ENCODE measurements around the gene KHDRBS2.

KHDRBS2 gene

GRCh38 chr6:61953851-61954250, 332.2 kb downstream of the KHDRBS2 start:
- TF ChIP-seq SP1 (IDR thresholded peaks at IDR 0.05) (no peak), BHLHE40 (IDR thresholded peaks at IDR 0.05; ENCODE audit: borderline replicate concordance) (no peak), CTBP1 (IDR thresholded peaks at IDR 0.05; ENCODE audit: borderline replicate concordance) (no peak), PKNOX1 (IDR thresholded peaks at IDR 0.05) (no peak), ZNF384 (IDR thresholded peaks at IDR 0.05) (no peak)
- CTCF ChIA-PET = no interaction called here
- POLR2A ChIA-PET = no interaction called here
- DNase-seq (ENCODE audit: extremely low spot score) = no peak

GRCh38 chr6:61951586-61951985, 334.4 kb downstream of the KHDRBS2 start:
- TF ChIP-seq CTBP1 (IDR thresholded peaks at IDR 0.05; ENCODE audit: borderline replicate concordance) (no peak), FOXM1 (IDR thresholded peaks at IDR 0.05; ENCODE audit: borderline replicate concordance) (no peak), SP1 (IDR thresholded peaks at IDR 0.05) (no peak), ELF4 (IDR thresholded peaks at IDR 0.05) (no peak), SUZ12 (IDR thresholded peaks at IDR 0.05) (no peak), ZNF384 (IDR thresholded peaks at IDR 0.05) (no peak), ARNT (IDR thresholded peaks at IDR 0.05) (no peak), L3MBTL2 (conservative IDR thresholded peaks at IDR 0.05) (no peak)
- CTCF ChIA-PET = no interaction called here
- DNase-seq (ENCODE audit: extremely low spot score) = no peak
- POLR2A ChIA-PET = no interaction called here

- ChIA-PET POLR2A (no interaction called here), CTCF (no interaction called here)
- DNase-seq (ENCODE audit: extremely low spot score) = no peak
- TF ChIP-seq ZNF384 (IDR thresholded peaks at IDR 0.05) (no peak), BHLHE40 (IDR thresholded peaks at IDR 0.05; ENCODE audit: borderline replicate concordance) (no peak), PKNOX1 (IDR thresholded peaks at IDR 0.05) (no peak), L3MBTL2 (conservative IDR thresholded peaks at IDR 0.05) (no peak), HDGF (IDR thresholded peaks at IDR 0.05; ENCODE audit: borderline replicate concordance) (no peak), CTBP1 (IDR thresholded peaks at IDR 0.05; ENCODE audit: borderline replicate concordance) (no peak), FOXM1 (IDR thresholded peaks at IDR 0.05; ENCODE audit: borderline replicate concordance) (no peak), LEF1 (IDR thresholded peaks at IDR 0.05; ENCODE audit: borderline replicate concordance) (no peak), TARDBP (IDR thresholded peaks at IDR 0.05) (no peak)
Measured at GRCh38 chr6:61950811-61951210, 335.2 kb downstream of the KHDRBS2 start.

- CTCF ChIA-PET = no interaction called here
- POLR2A ChIA-PET = no interaction called here
- DNase-seq (ENCODE audit: extremely low spot score) = no peak
- TF ChIP-seq PKNOX1 (IDR thresholded peaks at IDR 0.05) (no peak), NFRKB (IDR thresholded peaks at IDR 0.05) (no peak), ZNF384 (IDR thresholded peaks at IDR 0.05) (no peak), ELF4 (IDR thresholded peaks at IDR 0.05) (no peak), SP1 (IDR thresholded peaks at IDR 0.05) (no peak), L3MBTL2 (conservative IDR thresholded peaks at IDR 0.05) (no peak), SUZ12 (IDR thresholded peaks at IDR 0.05) (no peak), ARNT (IDR thresholded peaks at IDR 0.05) (no peak), FOXK2 (IDR thresholded peaks at IDR 0.05) (no peak)
Measured at GRCh38 chr6:61949971-61950370, 336.1 kb downstream of the KHDRBS2 start.

- ChIA-PET POLR2A (no interaction called here), CTCF (no interaction called here)
- no peak for DNase-seq (ENCODE audit: extremely low spot score)
- TF ChIP-seq CTBP1 (IDR thresholded peaks at IDR 0.05; ENCODE audit: borderline replicate concordance) (no peak), L3MBTL2 (conservative IDR thresholded peaks at IDR 0.05) (no peak), FOXA1 (IDR thresholded peaks at IDR 0.05) (no peak), ZNF384 (IDR thresholded peaks at IDR 0.05) (no peak), FOXK2 (IDR thresholded peaks at IDR 0.05) (no peak), BHLHE40 (IDR thresholded peaks at IDR 0.05; ENCODE audit: borderline replicate concordance) (no peak), HDGF (IDR thresholded peaks at IDR 0.05; ENCODE audit: borderline replicate concordance) (no peak), LEF1 (IDR thresholded peaks at IDR 0.05; ENCODE audit: borderline replicate concordance) (no peak), FOXM1 (IDR thresholded peaks at IDR 0.05; ENCODE audit: borderline replicate concordance) (no peak)
Measured at GRCh38 chr6:61949161-61949560, 336.9 kb downstream of the KHDRBS2 start.

GRCh38 chr6:61947311-61947947, 338.6 kb downstream of the KHDRBS2 start:
- no peak for TF ChIP-seq L3MBTL2 (conservative IDR thresholded peaks at IDR 0.05)
- no peak for TF ChIP-seq LEF1 (IDR thresholded peaks at IDR 0.05; ENCODE audit: borderline replicate concordance)
- no peak for TF ChIP-seq ARNT (IDR thresholded peaks at IDR 0.05)
- no peak for TF ChIP-seq SP1 (IDR thresholded peaks at IDR 0.05)
- no peak for TF ChIP-seq SUZ12 (IDR thresholded peaks at IDR 0.05)
- TF ChIP-seq HDGF (IDR thresholded peaks at IDR 0.05; ENCODE audit: borderline replicate concordance) = no peak
- no peak for TF ChIP-seq ELF4 (IDR thresholded peaks at IDR 0.05)
- no peak for TF ChIP-seq FOXK2 (IDR thresholded peaks at IDR 0.05)
- ChIA-PET POLR2A (no interaction called here), CTCF (no interaction called here)
- DNase-seq (ENCODE audit: extremely low spot score) = no peak

- ChIA-PET POLR2A (no interaction called here), CTCF (no interaction called here)
- DNase-seq (ENCODE audit: extremely low spot score) = no peak
- TF ChIP-seq L3MBTL2 (conservative IDR thresholded peaks at IDR 0.05) = no peak
- TF ChIP-seq FOXM1 (IDR thresholded peaks at IDR 0.05; ENCODE audit: borderline replicate concordance) = no peak
- TF ChIP-seq PKNOX1 (IDR thresholded peaks at IDR 0.05) = no peak
- TF ChIP-seq ZNF384 (IDR thresholded peaks at IDR 0.05) = no peak
- no peak for TF ChIP-seq SP1 (IDR thresholded peaks at IDR 0.05)
- TF ChIP-seq FOXA1 (IDR thresholded peaks at IDR 0.05) = no peak
- no peak for TF ChIP-seq FOXK2 (IDR thresholded peaks at IDR 0.05)
- no peak for TF ChIP-seq NFRKB (IDR thresholded peaks at IDR 0.05)
- TF ChIP-seq HDGF (IDR thresholded peaks at IDR 0.05; ENCODE audit: borderline replicate concordance) = no peak
- TF ChIP-seq LEF1 (IDR thresholded peaks at IDR 0.05; ENCODE audit: borderline replicate concordance) = no peak
- TF ChIP-seq SUZ12 (IDR thresholded peaks at IDR 0.05) = no peak
- no peak for TF ChIP-seq ARNT (IDR thresholded peaks at IDR 0.05)
- TF ChIP-seq CTBP1 (IDR thresholded peaks at IDR 0.05; ENCODE audit: borderline replicate concordance) = no peak
- no peak for TF ChIP-seq ELF4 (IDR thresholded peaks at IDR 0.05)
- TF ChIP-seq TARDBP (IDR thresholded peaks at IDR 0.05) = no peak
- no peak for TF ChIP-seq BHLHE40 (IDR thresholded peaks at IDR 0.05; ENCODE audit: borderline replicate concordance)
Measured at GRCh38 chr6:61940919-61941318, 345.1 kb downstream of the KHDRBS2 start.
